Hepatocyte (in vitro differentiated cells): ENCODE measurements around the gene RSU1. TPM values are rescaled to one million over a fixed set of nuclear protein-coding genes. Genes with fewer than 3 reads are reported as not detected.
A peak's percentile ranks its signal among the peaks of the same experiment; 100 is the strongest.

Experiments
- DNase-seq: peaks from one replicate; pipeline ENCODE4 v3.0.0-alpha.2; 2016; ENCODE audit warnings: low spot score
- H2AFZ ChIP-seq: fragments of 200-600 bp; sonication (generic); 2 replicates; pipeline ENCODE4 v1.6.0; 2016; ENCODE audit warnings: antibody characterized with exemption, mild to moderate bottlenecking
- H3K27ac ChIP-seq: fragments of 200-600 bp; sonication (generic); 2 replicates; pipeline ENCODE4 v1.5.1; 2016; ENCODE audit warnings: mild to moderate bottlenecking
- H3K27me3 ChIP-seq: fragments of 200-600 bp; sonication (generic); 2 replicates; pipeline ENCODE4 v1.6.1; 2016
- H3K36me3 ChIP-seq: fragments of 200-600 bp; sonication (generic); replicated peaks from 2 replicates; pipeline ENCODE4 v1.5.1; 2016; ENCODE audit warnings: low read depth; ENCODE audit not compliant: insufficient read depth
- H3K4me1 ChIP-seq: fragments of 200-600 bp; sonication (generic); 2 replicates; pipeline ENCODE4 v1.5.1; 2016; ENCODE audit warnings: mild to moderate bottlenecking, moderate library complexity; ENCODE audit not compliant: insufficient read depth
- H3K4me2 ChIP-seq: fragments of 200-600 bp; sonication (generic); 2 replicates; pipeline ENCODE4 v1.6.0; 2016
- H3K4me3 ChIP-seq: fragments of 200-600 bp; sonication (generic); 2 replicates; pipeline ENCODE4 v1.5.1; 2016; ENCODE audit warnings: mild to moderate bottlenecking
- H3K79me2 ChIP-seq: fragments of 200-600 bp; sonication (generic); 2 replicates; pipeline ENCODE4 v1.6.0; 2017; ENCODE audit warnings: mild to moderate bottlenecking
- H3K9me2 ChIP-seq: fragments of 200-600 bp; sonication (generic); replicated peaks from 2 replicates; pipeline ENCODE4 v1.6.0; 2017; ENCODE audit warnings: mild to moderate bottlenecking; ENCODE audit not compliant: insufficient read depth
- H3K9me3 ChIP-seq: fragments of 200-600 bp; sonication (generic); 2 replicates; pipeline ENCODE4 v1.5.1; 2016; ENCODE audit warnings: low read depth, mild to moderate bottlenecking
- H4K20me1 ChIP-seq: fragments of 200-600 bp; sonication (generic); 2 replicates; pipeline ENCODE4 v1.6.0; 2016; ENCODE audit warnings: mild to moderate bottlenecking; ENCODE audit not compliant: insufficient read depth, poor library complexity, severe bottlenecking
- EZH2 ChIP-seq: fragments of 200-600 bp; sonication (generic); IDR thresholded peaks from 2 replicates; pipeline ENCODE4 v1.6.1; 2016; ENCODE audit warnings: antibody characterized with exemption, mild to moderate bottlenecking, borderline replicate concordance
- EZH2phosphoT487 ChIP-seq: fragments of 200-600 bp; sonication (generic); IDR thresholded peaks from one replicate; pipeline ENCODE4 v1.6.1; 2018; ENCODE audit warnings: antibody characterized with exemption, mild to moderate bottlenecking, low read depth, moderate library complexity; ENCODE audit not compliant: unreplicated experiment, severe bottlenecking
- WGBS: methylation state at CpG from one replicate; pipeline ENCODE4 v1.1.6; 2016; ENCODE audit warnings: low lambda C conversion rate; ENCODE audit errors: missing lambda C conversion rate; 5-methylcytosine and 5-hydroxymethylcytosine counted together
- polyA plus RNA-seq: library from polyadenylated mRNA; unstranded; fragments of >200 nt; fragmentation: Nextera tagmentation; extraction: Ambion mirVana; gene quantifications from 2 replicates; pipeline ENCODE4 v1.2.1, GENCODE V29; 2016
- total RNA-seq: library from RNA; depleted of rRNA; stranded (reverse); fragments of >200 nt; gene quantifications from 2 replicates; pipeline ENCODE4 v1.2.3, GENCODE V29; 2014
- TF ChIP-seq, protein P1 (sequence below): fragments of 200-600 bp; sonication (generic); IDR thresholded peaks from 2 replicates; pipeline ENCODE4 v1.5.1; 2016; ENCODE audit warnings: antibody characterized with exemption, mild to moderate bottlenecking; ENCODE audit not compliant: poor library complexity

Gene RSU1
- total and polyA plus RNA-seq, 2 experiments from 2014 or later, result 37.0 to 52.3 TPM

DNA sequence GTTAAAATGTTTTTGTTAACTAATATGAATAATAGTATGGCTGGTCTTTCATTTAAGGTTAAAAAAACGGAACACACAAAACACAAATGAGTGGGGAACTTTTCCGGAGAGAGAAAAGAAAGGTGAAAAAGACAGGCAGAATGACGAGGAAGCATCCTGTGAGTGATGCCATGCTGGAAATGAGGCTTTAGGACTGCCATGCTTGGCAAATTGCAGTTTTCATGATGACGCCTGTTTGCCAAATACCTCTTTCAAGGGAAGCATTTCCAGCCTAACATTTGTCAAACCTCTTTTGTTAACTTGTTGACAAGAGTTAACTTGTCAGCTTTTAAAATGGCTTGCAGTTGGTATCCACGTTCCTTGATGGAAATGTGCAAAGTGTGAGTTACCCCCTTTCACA lies 127.5 kb downstream of the RSU1 start:
- Histone ChIP-seq H3K9me3 (no peaks in the 10 kb centered on the region), H2AFZ (no peak overlapping the region), H3K9me2 (no peaks in the 10 kb centered on the region), H3K4me1 (no peaks in the 10 kb centered on the region), H3K4me2 (no peak overlapping the region), H3K27me3 (no peaks in the 10 kb centered on the region), H3K4me3 (no peak overlapping the region), H3K27ac (no peak overlapping the region), H4K20me1 (no peaks in the 10 kb centered on the region), H3K36me3 (no peaks in the 10 kb centered on the region), H3K79me2 (no peaks in the 10 kb centered on the region)
- WGBS, result 87% methylated on average over 5 of the region's 5 CpGs
- DNase-seq, result no peak
- TF ChIP-seq EZH2 (no peak), EZH2phosphoT487 (no peak)
- TF ChIP-seq, protein P1, sequence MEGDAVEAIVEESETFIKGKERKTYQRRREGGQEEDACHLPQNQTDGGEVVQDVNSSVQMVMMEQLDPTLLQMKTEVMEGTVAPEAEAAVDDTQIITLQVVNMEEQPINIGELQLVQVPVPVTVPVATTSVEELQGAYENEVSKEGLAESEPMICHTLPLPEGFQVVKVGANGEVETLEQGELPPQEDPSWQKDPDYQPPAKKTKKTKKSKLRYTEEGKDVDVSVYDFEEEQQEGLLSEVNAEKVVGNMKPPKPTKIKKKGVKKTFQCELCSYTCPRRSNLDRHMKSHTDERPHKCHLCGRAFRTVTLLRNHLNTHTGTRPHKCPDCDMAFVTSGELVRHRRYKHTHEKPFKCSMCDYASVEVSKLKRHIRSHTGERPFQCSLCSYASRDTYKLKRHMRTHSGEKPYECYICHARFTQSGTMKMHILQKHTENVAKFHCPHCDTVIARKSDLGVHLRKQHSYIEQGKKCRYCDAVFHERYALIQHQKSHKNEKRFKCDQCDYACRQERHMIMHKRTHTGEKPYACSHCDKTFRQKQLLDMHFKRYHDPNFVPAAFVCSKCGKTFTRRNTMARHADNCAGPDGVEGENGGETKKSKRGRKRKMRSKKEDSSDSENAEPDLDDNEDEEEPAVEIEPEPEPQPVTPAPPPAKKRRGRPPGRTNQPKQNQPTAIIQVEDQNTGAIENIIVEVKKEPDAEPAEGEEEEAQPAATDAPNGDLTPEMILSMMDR, result no peak

DNA sequence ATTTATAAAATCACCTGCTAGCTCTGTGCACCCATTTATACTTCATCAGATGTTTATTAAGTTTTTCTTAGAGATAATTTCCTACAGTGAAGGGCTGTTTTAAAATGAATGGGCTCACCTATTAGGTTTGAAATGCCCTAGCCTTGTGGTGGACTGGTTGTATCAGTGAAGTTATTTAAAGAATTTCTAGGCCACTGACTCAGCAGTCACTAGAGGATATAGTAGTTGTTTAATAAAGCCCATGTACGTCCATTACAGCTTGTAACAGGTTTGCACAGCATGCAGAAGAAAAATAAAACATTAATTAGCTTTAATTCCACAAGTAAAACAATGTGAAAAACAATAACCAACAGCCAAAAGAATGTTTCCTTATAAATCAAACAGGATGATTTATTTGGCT lies 128.0 kb downstream of the RSU1 start:
- Histone ChIP-seq H3K9me2 (no peaks in the 10 kb centered on the region), H3K27ac (no peak overlapping the region), H3K27me3 (no peaks in the 10 kb centered on the region), H4K20me1 (no peaks in the 10 kb centered on the region), H3K36me3 (no peaks in the 10 kb centered on the region), H3K9me3 (no peaks in the 10 kb centered on the region), H3K4me1 (no peaks in the 10 kb centered on the region), H3K79me2 (no peaks in the 10 kb centered on the region), H2AFZ (no peak overlapping the region), H3K4me3 (no peak overlapping the region), H3K4me2 (no peak overlapping the region)
- DNase-seq, result no peak
- TF ChIP-seq EZH2, result no peak
- no peak for TF ChIP-seq EZH2phosphoT487
- WGBS, result 74% methylated on average over 1 of the region's 1 CpG

DNA sequence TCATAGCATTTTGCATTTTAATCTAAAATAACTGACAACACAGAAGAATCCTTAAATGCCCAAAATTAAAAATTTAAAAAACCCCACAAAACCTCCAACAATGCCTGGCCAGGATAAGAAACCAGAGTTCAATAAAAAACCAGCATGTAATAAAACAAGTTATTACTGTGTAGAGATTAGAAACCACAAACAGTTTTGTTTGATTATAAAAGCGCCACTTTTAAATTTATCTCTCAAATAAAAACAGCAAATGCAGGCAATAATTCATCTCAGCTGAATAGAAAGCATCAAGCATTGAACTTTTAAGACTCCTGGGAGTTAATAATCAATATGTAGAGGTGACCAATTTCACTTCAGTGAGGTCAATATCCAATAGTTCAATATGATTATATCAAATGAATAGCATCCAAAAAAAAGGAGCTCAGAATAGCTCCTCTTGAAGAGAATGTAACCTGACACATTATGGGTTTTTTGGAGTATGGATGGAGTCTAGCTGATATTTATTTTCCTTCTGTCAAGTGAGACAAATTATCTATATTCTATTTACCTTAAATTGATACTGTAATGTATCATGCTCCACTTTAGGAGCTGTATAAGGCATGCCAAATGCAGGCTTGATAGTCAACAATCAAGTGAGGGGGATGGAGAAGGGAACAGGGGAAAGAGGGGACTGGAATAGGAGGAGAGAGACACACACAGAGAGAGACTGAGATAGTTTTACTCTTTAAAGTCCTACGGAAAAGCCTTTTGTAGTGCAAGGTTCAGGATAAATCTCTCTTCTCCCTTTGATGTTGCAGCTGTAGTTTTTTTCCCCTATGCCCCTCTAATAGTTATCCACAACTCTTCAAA lies 130.9 kb downstream of the RSU1 start:
- Histone ChIP-seq H3K79me2 (no peaks in the 10 kb centered on the region), H3K9me3 (no peaks in the 10 kb centered on the region), H2AFZ (no peak overlapping the region), H3K4me3 (no peak overlapping the region), H3K27me3 (no peaks in the 10 kb centered on the region), H3K27ac (no peak overlapping the region), H3K36me3 (no peaks in the 10 kb centered on the region), H3K9me2 (no peaks in the 10 kb centered on the region), H3K4me1 (no peaks in the 10 kb centered on the region), H3K4me2 (no peak overlapping the region), H4K20me1 (no peaks in the 10 kb centered on the region)
- DNase-seq, result no peak
- 51% methylated on average over 2 of the region's 2 CpGs for WGBS
- TF ChIP-seq EZH2 (no peak), EZH2phosphoT487 (no peak)
- TF ChIP-seq, protein P1, result no peak

DNA sequence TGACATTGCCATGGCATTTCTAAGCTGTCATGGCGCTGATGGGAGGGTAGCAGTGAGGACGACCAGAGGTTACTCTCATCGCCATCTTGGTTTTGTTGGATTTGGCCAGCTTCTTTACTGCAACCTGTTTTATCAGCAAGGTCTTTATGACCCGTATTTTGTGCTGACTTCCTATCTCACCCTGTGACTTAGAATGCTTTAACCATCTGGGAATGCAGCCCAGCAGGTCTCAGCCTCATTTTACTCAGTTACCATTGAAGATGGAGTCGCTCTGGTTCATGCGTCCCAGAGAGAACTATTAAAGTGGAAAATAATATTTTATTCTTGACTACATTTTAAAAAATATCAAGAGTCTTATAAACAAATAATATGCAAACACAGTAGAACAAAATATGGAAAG lies 131.7 kb downstream of the RSU1 start:
- no peaks in the 10 kb centered on the region for H3K9me3 ChIP-seq
- no peaks in the 10 kb centered on the region for H3K79me2 ChIP-seq
- H3K9me2 ChIP-seq, result no peaks in the 10 kb centered on the region
- H3K27me3 ChIP-seq, result no peaks in the 10 kb centered on the region
- no peak overlapping the region for H2AFZ ChIP-seq
- 78% methylated on average over 6 of the region's 6 CpGs for WGBS
- no peak overlapping the region for H3K4me2 ChIP-seq
- H3K27ac ChIP-seq, result peak overlapping the region; percentile 41
- no peaks in the 10 kb centered on the region for H4K20me1 ChIP-seq
- no peaks in the 10 kb centered on the region for H3K4me1 ChIP-seq
- no peak overlapping the region for H3K4me3 ChIP-seq
- TF ChIP-seq EZH2 (no peak), EZH2phosphoT487 (no peak)
- TF ChIP-seq, protein P1, result no peak
- DNase-seq, result peak; percentile 4
- H3K36me3 ChIP-seq, result no peaks in the 10 kb centered on the region
